Mesodermal cell (in vitro differentiated cells): ENCODE data around the gene TTC23L.

ENCODE experiments used
- H3K27ac ChIP-seq: 2 replicates; pipeline ENCODE4 v1.7.0; 2013; ENCODE audit warnings: mild to moderate bottlenecking, low read depth, low read length, moderate library complexity; ENCODE audit not compliant: severe bottlenecking
- H3K36me3 ChIP-seq: 2 replicates; pipeline ENCODE4 v1.7.1; 2013; ENCODE audit warnings: mild to moderate bottlenecking, low read length, moderate library complexity; ENCODE audit not compliant: control insufficient read depth, insufficient read depth
- H3K4me1 ChIP-seq: one replicate; pipeline ENCODE4 v1.7.1; 2013; ENCODE audit warnings: mild to moderate bottlenecking, low read length; ENCODE audit not compliant: insufficient read depth, control insufficient read depth, poor library complexity, severe bottlenecking
- H3K4me3 ChIP-seq: 2 replicates; pipeline ENCODE4 v1.7.0; 2013; ENCODE audit warnings: low read length, control low read depth, mild to moderate bottlenecking; ENCODE audit not compliant: insufficient read depth, poor library complexity, severe bottlenecking; ENCODE audit errors: extremely low read depth
- H3K9me3 ChIP-seq: 2 replicates; pipeline ENCODE4 v1.7.1; 2013; ENCODE audit warnings: mild to moderate bottlenecking, low read length, moderate library complexity; ENCODE audit not compliant: control insufficient read depth
- WGBS, 2 experiments: methylation state at CpG; one replicate each; pipeline ENCODE4 v1.1.5; 2013; ENCODE audit warnings: missing lambda C conversion rate in 2 of 2; ENCODE audit not compliant: insufficient coverage in 2 of 2; 5-methylcytosine and 5-hydroxymethylcytosine counted together

The TTC23L gene

GRCh38 chr5:34869256-34869655, 30.3 kb downstream of the TTC23L start:
- Histone ChIP-seq H3K27ac (no peak overlapping the region), H3K9me3 (no peaks in the 10 kb centered on the region), H3K4me1 (peaks cover 4% of the 10 kb centered on the region), H3K4me3 (no peak overlapping the region), H3K36me3 (no peaks in the 10 kb centered on the region)
- WGBS, 2 experiments = no CpG with 5 or more reads among the region's 1 CpG

- WGBS, 2 experiments = 100% methylated on average over 1 of the region's 2 CpGs; no CpG with 5 or more reads in 1 of the 2 experiments
- no peak overlapping the region for H3K4me3 ChIP-seq
- H3K27ac ChIP-seq = no peak overlapping the region
- H3K4me1 ChIP-seq = peaks cover 4% of the 10 kb centered on the region
- H3K9me3 ChIP-seq = no peaks in the 10 kb centered on the region
- H3K36me3 ChIP-seq = no peaks in the 10 kb centered on the region
These were observed 31.4 kb downstream of the TTC23L start for GRCh38 chr5:34870382-34870781.

- Histone ChIP-seq H3K9me3 (no peaks in the 10 kb centered on the region), H3K27ac (no peak overlapping the region), H3K36me3 (no peaks in the 10 kb centered on the region), H3K4me3 (no peak overlapping the region), H3K4me1 (no peaks in the 10 kb centered on the region)
These were observed 37.3 kb downstream of the TTC23L start for GRCh38 chr5:34876275-34876674.

- Histone ChIP-seq H3K4me1 (no peaks in the 10 kb centered on the region), H3K27ac (no peak overlapping the region), H3K9me3 (no peaks in the 10 kb centered on the region), H3K4me3 (no peak overlapping the region), H3K36me3 (no peaks in the 10 kb centered on the region)
These were observed 42.3 kb downstream of the TTC23L start for GRCh38 chr5:34881246-34881645.

GRCh38 chr5:34886392-34887119, 47.6 kb downstream of the TTC23L start:
- Histone ChIP-seq H3K27ac (no peak overlapping the region), H3K4me1 (no peaks in the 10 kb centered on the region), H3K36me3 (no peaks in the 10 kb centered on the region), H3K9me3 (no peaks in the 10 kb centered on the region), H3K4me3 (no peak overlapping the region)
- WGBS, 2 experiments = 100% methylated on average over 1 of the region's 3 CpGs

- Histone ChIP-seq H3K4me3 (no peak overlapping the region), H3K36me3 (no peaks in the 10 kb centered on the region), H3K27ac (no peak overlapping the region), H3K4me1 (no peaks in the 10 kb centered on the region), H3K9me3 (no peaks in the 10 kb centered on the region)
- 100% methylated on average over 1 of the region's 1 CpG; no CpG with 5 or more reads in 1 of the 2 experiments for WGBS, 2 experiments
These were observed 50.4 kb downstream of the TTC23L start for GRCh38 chr5:34889394-34889793.

- WGBS, 2 experiments = 93 to 100% methylated on average over 2 to 5 of the region's 5 CpGs
- H3K4me1 ChIP-seq = no peaks in the 10 kb centered on the region
- H3K9me3 ChIP-seq = no peaks in the 10 kb centered on the region
- no peaks in the 10 kb centered on the region for H3K36me3 ChIP-seq
- no peak overlapping the region for H3K27ac ChIP-seq
- H3K4me3 ChIP-seq = no peak overlapping the region
These were observed 53.0 kb downstream of the TTC23L start for GRCh38 chr5:34891981-34892380.

- Histone ChIP-seq H3K36me3 (no peaks in the 10 kb centered on the region), H3K4me1 (no peaks in the 10 kb centered on the region), H3K9me3 (no peaks in the 10 kb centered on the region), H3K4me3 (no peak overlapping the region), H3K27ac (no peak overlapping the region)
- 94 to 98% methylated on average over 6 of the region's 6 CpGs for WGBS, 2 experiments
These were observed 53.5 kb downstream of the TTC23L start for GRCh38 chr5:34892414-34892813.

GRCh38 chr5:34894716-34895115, 55.8 kb downstream of the TTC23L start:
- Histone ChIP-seq H3K4me1 (no peaks in the 10 kb centered on the region), H3K4me3 (no peak overlapping the region), H3K9me3 (no peaks in the 10 kb centered on the region), H3K36me3 (no peaks in the 10 kb centered on the region), H3K27ac (no peak overlapping the region)
- WGBS, 2 experiments = no CpG with 5 or more reads among the region's 1 CpG

GRCh38 chr5:34895641-34896419, 56.9 kb downstream of the TTC23L start:
- Histone ChIP-seq H3K4me3 (no peak overlapping the region), H3K9me3 (no peaks in the 10 kb centered on the region), H3K27ac (no peak overlapping the region), H3K36me3 (no peaks in the 10 kb centered on the region), H3K4me1 (no peaks in the 10 kb centered on the region)
- WGBS, 2 experiments = 77 to 100% methylated on average over 2 of the region's 2 CpGs

- no peaks in the 10 kb centered on the region for H3K4me1 ChIP-seq
- no peaks in the 10 kb centered on the region for H3K9me3 ChIP-seq
- no peaks in the 10 kb centered on the region for H3K36me3 ChIP-seq
- no peak overlapping the region for H3K27ac ChIP-seq
- H3K4me3 ChIP-seq = no peak overlapping the region
These were observed 58.7 kb downstream of the TTC23L start for GRCh38 chr5:34897646-34898045.
